Measurements from ENCODE around the gene HPSE2. TPM values are rescaled to one million over a fixed set of nuclear protein-coding genes. Genes with fewer than 3 reads are reported as not detected.

HPSE2 gene
- total RNA-seq, 2 donors from 2014 or later = 2.4 to 4.7 TPM

DNA sequence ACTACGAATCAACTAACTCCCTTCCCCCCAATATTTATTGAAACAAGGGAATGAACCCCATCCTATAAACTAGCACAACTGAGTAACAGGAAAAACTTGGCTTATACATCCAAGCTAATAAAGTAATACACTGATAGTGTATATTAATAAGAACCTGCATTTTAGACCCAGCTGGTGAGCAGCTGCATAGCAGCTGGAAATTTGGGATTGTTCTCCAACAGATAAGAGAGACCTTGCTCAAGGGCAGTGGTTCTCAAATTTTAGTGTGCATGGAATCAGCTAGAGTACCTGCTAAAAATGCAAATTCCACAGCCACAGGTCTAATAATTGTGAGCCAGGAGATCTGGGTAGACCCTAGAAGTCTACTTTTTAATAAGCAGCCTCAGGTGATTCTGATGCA is 404.3 kb downstream of the HPSE2 start:
- H3K9me3 ChIP-seq = no peaks in the 10 kb centered on the region
- no peak for DNase-seq (ENCODE audit: low spot score)
- WGBS = 94% methylated on average over 1 of the region's 1 CpG
- TF ChIP-seq CTCF (IDR thresholded peaks at IDR 0.05) (no peak), POLR2AphosphoS5 (IDR thresholded peaks at IDR 0.05) (no peak), POLR2A (IDR thresholded peaks at IDR 0.05) (no peak)
- no peaks in the 10 kb centered on the region for H3K36me3 ChIP-seq
- peaks cover 2% of the 10 kb centered on the region for H3K27me3 ChIP-seq (replicated peaks; ENCODE audit: insufficient read depth)
- H3K27ac ChIP-seq = no peak overlapping the region
- intact Hi-C loops (cut with DNase I) = no loop called here
- H3K4me3 ChIP-seq = no peak overlapping the region
- H3K4me1 ChIP-seq (replicated peaks) = no peaks in the 10 kb centered on the region

GRCh38 chr10:98825741-98826140 is 409.9 kb downstream of the HPSE2 start:
- Histone ChIP-seq H3K9me3 (no peaks in the 10 kb centered on the region), H3K27me3 (replicated peaks; ENCODE audit: insufficient read depth) (peaks cover 2% of the 10 kb centered on the region), H3K4me1 (replicated peaks) (no peaks in the 10 kb centered on the region), H3K27ac (no peak overlapping the region), H3K36me3 (no peaks in the 10 kb centered on the region), H3K4me3 (no peak overlapping the region)
- TF ChIP-seq POLR2AphosphoS5 (IDR thresholded peaks at IDR 0.05) (no peak), POLR2A (IDR thresholded peaks at IDR 0.05) (no peak), CTCF (IDR thresholded peaks at IDR 0.05) (no peak)
- DNase-seq (ENCODE audit: low spot score) = no peak
- intact Hi-C loops (cut with DNase I) = no loop called here

- Histone ChIP-seq H3K9me3 (no peaks in the 10 kb centered on the region), H3K27ac (no peak overlapping the region), H3K4me3 (no peak overlapping the region), H3K27me3 (replicated peaks; ENCODE audit: insufficient read depth) (no peaks in the 10 kb centered on the region), H3K36me3 (no peaks in the 10 kb centered on the region), H3K4me1 (replicated peaks) (no peaks in the 10 kb centered on the region)
- 87% methylated on average over 3 of the region's 3 CpGs for WGBS
- TF ChIP-seq POLR2A (IDR thresholded peaks at IDR 0.05) (no peak), CTCF (IDR thresholded peaks at IDR 0.05) (no peak)
- no peak for DNase-seq (ENCODE audit: low spot score)
- intact Hi-C loops (cut with DNase I) = no loop called here
These were observed 418.3 kb downstream of the HPSE2 start for GRCh38 chr10:98817396-98817795.

- no peaks in the 10 kb centered on the region for H3K4me1 ChIP-seq (replicated peaks)
- H3K27ac ChIP-seq = no peak overlapping the region
- TF ChIP-seq POLR2AphosphoS5 (IDR thresholded peaks at IDR 0.05) = no peak
- TF ChIP-seq POLR2A (IDR thresholded peaks at IDR 0.05) = no peak
- TF ChIP-seq CTCF (IDR thresholded peaks at IDR 0.05) = no peak
- H3K9me3 ChIP-seq = no peaks in the 10 kb centered on the region
- no peaks in the 10 kb centered on the region for H3K36me3 ChIP-seq
- H3K4me3 ChIP-seq = no peak overlapping the region
- intact Hi-C loops (cut with DNase I) = no loop called here
- no peaks in the 10 kb centered on the region for H3K27me3 ChIP-seq (replicated peaks; ENCODE audit: insufficient read depth)
- 74% methylated on average over 8 of the region's 8 CpGs for WGBS
- DNase-seq (ENCODE audit: low spot score) = no peak
These were observed 420.4 kb downstream of the HPSE2 start for GRCh38 chr10:98815039-98815885.

GRCh38 chr10:98814470-98814869 is 421.2 kb downstream of the HPSE2 start:
- Histone ChIP-seq H3K9me3 (no peaks in the 10 kb centered on the region), H3K4me3 (no peak overlapping the region), H3K27me3 (replicated peaks; ENCODE audit: insufficient read depth) (no peaks in the 10 kb centered on the region), H3K27ac (no peak overlapping the region), H3K4me1 (replicated peaks) (no peaks in the 10 kb centered on the region), H3K36me3 (no peaks in the 10 kb centered on the region)
- intact Hi-C loops (cut with DNase I) = no loop called here
- no peak for DNase-seq (ENCODE audit: low spot score)
- WGBS = 28% methylated on average over 3 of the region's 3 CpGs
- no peak for TF ChIP-seq CTCF (IDR thresholded peaks at IDR 0.05)
- TF ChIP-seq POLR2A (IDR thresholded peaks at IDR 0.05) = no peak
- no peak for TF ChIP-seq POLR2AphosphoS5 (IDR thresholded peaks at IDR 0.05)
